K562 (cell line): ENCODE data around the gene PLA2G2C. TPM values are rescaled to one million over a fixed set of nuclear protein-coding genes. Genes with fewer than 3 reads are reported as not detected.

Source experiments
- CTBP1 ChIP-seq: fragments of 450-650 bp; IDR thresholded peaks from 2 replicates; pipeline ENCODE4 v1.6.1; 2016; ENCODE audit warnings: borderline replicate concordance
- FOXM1 ChIP-seq, 2 experiments: fragments of 450-650 bp in 1 of 2; sonication (generic) in 1 of 2; formaldehyde crosslinking in 1 of 2; IDR thresholded peaks; 2 replicates each; pipeline versions ENCODE4 v1.6.1 to v1.9.0; 2017 to 2022; ENCODE audit warnings: low read depth in 2 of 2, mild to moderate bottlenecking in 2 of 2, missing genetic modification reagents in 1 of 2, moderate library complexity in 1 of 2
- LARP7 ChIP-seq: fragments of 450-650 bp; IDR thresholded peaks from 2 replicates; pipeline ENCODE4 v1.6.1; 2016
- MNT ChIP-seq, 2 experiments: fragments of 450-650 bp; conservative IDR thresholded peaks; 2 replicates each; pipeline ENCODE4 v1.6.1; 2017; ENCODE audit warnings: mild to moderate bottlenecking in 2 of 2, moderate library complexity in 2 of 2
- MYBL2 ChIP-seq, 2 experiments: fragments of 450-650 bp in 1 of 2; sonication (generic) in 1 of 2; formaldehyde crosslinking in 1 of 2; IDR thresholded peaks; 2 replicates each; pipeline versions ENCODE4 v1.6.1 to v1.8.1; 2017 to 2022; ENCODE audit warnings: borderline replicate concordance in 1 of 2, inconsistent platforms in 1 of 2, low read depth in 1 of 2, mild to moderate bottlenecking in 1 of 2, missing genetic modification reagents in 1 of 2, moderate library complexity in 1 of 2
- NBN ChIP-seq: fragments of 450-650 bp; IDR thresholded peaks from 2 replicates; pipeline ENCODE4 v1.6.1; 2016; ENCODE audit warnings: low read depth, mild to moderate bottlenecking
- NFE2 ChIP-seq: IDR thresholded peaks from 2 replicates; pipeline ENCODE4 v1.6.1; 2014; ENCODE audit warnings: antibody characterized with exemption, low read depth
- NR0B1 ChIP-seq: fragments of 450-650 bp; IDR thresholded peaks from one replicate; pipeline ENCODE4 v1.6.1; 2018; ENCODE audit warnings: mild to moderate bottlenecking, moderate library complexity; ENCODE audit not compliant: partially characterized antibody
- TSC22D4 ChIP-seq: fragments of 450-650 bp; IDR thresholded peaks from 2 replicates; pipeline ENCODE4 v1.6.1; 2016; ENCODE audit warnings: missing genetic modification characterization, missing biosample characterization, control low read depth
- ZNF165 ChIP-seq: fragments of 250-450 bp; sonication (Bioruptor Pico); IDR thresholded peaks from 2 replicates; pipeline ENCODE4 v1.4.0; 2020; ENCODE audit warnings: borderline replicate concordance
- ZNF23 ChIP-seq: fragments of 250-450 bp; sonication (Bioruptor Pico); IDR thresholded peaks from 2 replicates; pipeline ENCODE4 v1.4.0; 2020; ENCODE audit warnings: mild to moderate bottlenecking
- polyA plus RNA-seq, 8 experiments: library from polyadenylated mRNA; depleted of rRNA in 4 of 8; stranded (reverse) in 5 of 8; unstranded in 3 of 8; fragments of >200 nt; fragmentation: Nextera tagmentation in 2 of 8; fragmentation: Illumina TruSeq in 1 of 8; extraction: Ambion mirVana in 2 of 8; extraction: Trizol in 1 of 8; gene quantifications; 2 replicates each; pipeline versions ENCODE4 v1.2.1 to v1.2.3, GENCODE V29; 2011 to 2014; ENCODE audit warnings: inconsistent platforms in 1 of 8, missing spikeins in 1 of 8
- total RNA-seq, 7 experiments: library from RNA; depleted of rRNA in 6 of 7; stranded (reverse); fragments of >200 nt in 6 of 7; fragmentation: Illumina TruSeq in 2 of 7; extraction: Trizol in 2 of 7; gene quantifications; 2 replicates each; pipeline versions ENCODE4 v1.2.1 to v1.2.3, GENCODE V29; 2011 to 2021; ENCODE audit warnings: low replicate concordance in 1 of 7

The PLA2G2C gene
- total and polyA plus RNA-seq, 9 of the 15 experiments (the other 6 are each of a cell fraction or from before 2014, with no cell fraction given), result 0.14 to 0.49 (median 0.21) TPM

GRCh38 chr1:20184481-20184900, 1.8 kb downstream of the PLA2G2C start (continued):
- TF ChIP-seq TSC22D4, result no peak
- TF ChIP-seq CTBP1, result no peak
- TF ChIP-seq MNT (conservative IDR thresholded peaks at IDR 0.05), result peak in 1 of 2 experiments; percentile 20; a peak in 1 of 4 replicates
- peak; percentile 93 for TF ChIP-seq FOXM1 (IDR thresholded peaks at IDR 0.05; ENCODE audit: low read depth)
- TF ChIP-seq FOXM1 (CRISPR knock-in tag; IDR thresholded peaks at IDR 0.05; ENCODE audit: low read depth), result no peak
- TF ChIP-seq LARP7, result peak; percentile 82
- TF ChIP-seq NR0B1, result no peak
- TF ChIP-seq ZNF165 (CRISPR knock-in tag), result no peak
- no peak for TF ChIP-seq ZNF23
- no peak for TF ChIP-seq NFE2
- TF ChIP-seq MYBL2 (IDR thresholded peaks at IDR 0.05; ENCODE audit: low read depth), result peak; percentile 77; the same call in 1 of the 2 replicates
- TF ChIP-seq MYBL2 (CRISPR knock-in tag; IDR thresholded peaks at IDR 0.05; ENCODE audit: borderline replicate concordance), result no peak
- peak; percentile 51; the same call in 1 of the 2 replicates for TF ChIP-seq NBN
- TF ChIP-seq, all 486 proteins: peak for 54
